OCI-LY1 (cell line): ENCODE results near the gene CD40.

Experiments
- EZH2 ChIP-seq: fragments of 200-600 bp; sonication (generic), shearing (Covaris generic); IDR thresholded peaks from 2 replicates; pipeline ENCODE4 v1.8.0; 2017; ENCODE audit warnings: borderline replicate concordance, mixed run types, mild to moderate bottlenecking, antibody characterized with exemption, low read length, moderate library complexity, mixed read lengths
- TF ChIP-seq, protein P1 (sequence below): fragments of 200-600 bp; sonication (generic), shearing (Covaris generic); IDR thresholded peaks from 2 replicates; pipeline ENCODE4 v1.5.1; 2017; ENCODE audit warnings: mild to moderate bottlenecking, antibody characterized with exemption, low read length, moderate library complexity, mixed read lengths

DNA sequence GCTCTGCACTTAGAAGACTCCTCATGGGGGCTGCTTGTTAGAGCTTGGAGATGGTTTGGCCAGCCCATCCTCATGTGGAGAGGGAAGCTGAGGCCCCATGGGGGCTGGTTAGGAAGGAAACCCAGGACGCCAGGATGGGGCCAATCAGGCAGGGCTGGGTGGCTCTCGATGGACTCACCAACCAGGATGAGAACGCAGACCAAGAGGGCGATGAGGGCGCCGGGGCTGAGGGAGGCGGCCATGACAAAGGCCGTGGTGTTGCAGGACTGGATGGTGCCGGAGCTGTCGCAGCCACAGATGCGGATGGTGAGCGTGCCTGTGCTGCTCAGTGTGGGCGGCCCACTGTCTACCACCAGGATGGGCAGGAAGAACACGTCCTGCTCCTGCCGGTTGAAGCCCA is 59.7 kb downstream of the CD40 start:
- TF ChIP-seq, protein P1, sequence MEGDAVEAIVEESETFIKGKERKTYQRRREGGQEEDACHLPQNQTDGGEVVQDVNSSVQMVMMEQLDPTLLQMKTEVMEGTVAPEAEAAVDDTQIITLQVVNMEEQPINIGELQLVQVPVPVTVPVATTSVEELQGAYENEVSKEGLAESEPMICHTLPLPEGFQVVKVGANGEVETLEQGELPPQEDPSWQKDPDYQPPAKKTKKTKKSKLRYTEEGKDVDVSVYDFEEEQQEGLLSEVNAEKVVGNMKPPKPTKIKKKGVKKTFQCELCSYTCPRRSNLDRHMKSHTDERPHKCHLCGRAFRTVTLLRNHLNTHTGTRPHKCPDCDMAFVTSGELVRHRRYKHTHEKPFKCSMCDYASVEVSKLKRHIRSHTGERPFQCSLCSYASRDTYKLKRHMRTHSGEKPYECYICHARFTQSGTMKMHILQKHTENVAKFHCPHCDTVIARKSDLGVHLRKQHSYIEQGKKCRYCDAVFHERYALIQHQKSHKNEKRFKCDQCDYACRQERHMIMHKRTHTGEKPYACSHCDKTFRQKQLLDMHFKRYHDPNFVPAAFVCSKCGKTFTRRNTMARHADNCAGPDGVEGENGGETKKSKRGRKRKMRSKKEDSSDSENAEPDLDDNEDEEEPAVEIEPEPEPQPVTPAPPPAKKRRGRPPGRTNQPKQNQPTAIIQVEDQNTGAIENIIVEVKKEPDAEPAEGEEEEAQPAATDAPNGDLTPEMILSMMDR, result no peak
- no peak for TF ChIP-seq EZH2
